SH-SY5Y (cell line): ENCODE data around the gene PSENEN.

ENCODE experiments used
- GATA2 ChIP-seq: IDR thresholded peaks from 2 replicates; pipeline ENCODE4 v1.6.1; 2011; ENCODE audit warnings: mild to moderate bottlenecking, low read depth, low read length
- GATA3 ChIP-seq: IDR thresholded peaks from 2 replicates; pipeline ENCODE4 v1.6.1; 2011; ENCODE audit warnings: low read depth, mild to moderate bottlenecking, low read length, moderate library complexity

The PSENEN gene

DNA sequence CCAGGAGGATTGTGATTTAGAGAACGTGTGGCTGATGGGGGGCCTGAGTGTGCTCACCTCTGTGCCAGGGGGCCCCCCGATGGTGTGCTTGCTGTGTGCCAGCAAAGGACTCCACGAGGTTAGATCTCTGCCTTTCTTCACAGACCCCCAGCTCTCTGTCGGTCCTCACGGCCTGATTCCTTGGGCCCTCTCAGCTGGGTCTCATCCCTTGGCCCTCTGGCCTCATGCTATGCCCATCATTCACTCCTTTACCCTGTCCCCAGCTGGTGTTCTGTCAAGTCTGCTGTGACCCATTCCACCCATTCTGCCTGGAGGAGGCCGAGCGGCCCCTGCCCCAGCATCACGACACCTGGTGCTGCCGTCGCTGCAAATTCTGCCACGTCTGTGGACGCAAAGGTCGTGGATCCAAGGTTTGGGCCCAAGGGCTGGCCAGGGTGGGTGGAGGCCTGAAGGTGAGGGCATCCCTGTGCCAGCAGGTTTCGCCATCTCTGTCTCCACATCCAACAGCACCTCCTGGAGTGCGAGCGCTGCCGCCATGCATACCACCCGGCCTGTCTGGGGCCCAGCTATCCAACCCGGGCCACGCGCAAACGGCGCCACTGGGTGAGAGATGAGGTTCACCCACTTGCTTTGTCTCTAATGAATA, 20.1 kb upstream of the PSENEN start:
- no peak for TF ChIP-seq GATA2
- no peak for TF ChIP-seq GATA3

DNA sequence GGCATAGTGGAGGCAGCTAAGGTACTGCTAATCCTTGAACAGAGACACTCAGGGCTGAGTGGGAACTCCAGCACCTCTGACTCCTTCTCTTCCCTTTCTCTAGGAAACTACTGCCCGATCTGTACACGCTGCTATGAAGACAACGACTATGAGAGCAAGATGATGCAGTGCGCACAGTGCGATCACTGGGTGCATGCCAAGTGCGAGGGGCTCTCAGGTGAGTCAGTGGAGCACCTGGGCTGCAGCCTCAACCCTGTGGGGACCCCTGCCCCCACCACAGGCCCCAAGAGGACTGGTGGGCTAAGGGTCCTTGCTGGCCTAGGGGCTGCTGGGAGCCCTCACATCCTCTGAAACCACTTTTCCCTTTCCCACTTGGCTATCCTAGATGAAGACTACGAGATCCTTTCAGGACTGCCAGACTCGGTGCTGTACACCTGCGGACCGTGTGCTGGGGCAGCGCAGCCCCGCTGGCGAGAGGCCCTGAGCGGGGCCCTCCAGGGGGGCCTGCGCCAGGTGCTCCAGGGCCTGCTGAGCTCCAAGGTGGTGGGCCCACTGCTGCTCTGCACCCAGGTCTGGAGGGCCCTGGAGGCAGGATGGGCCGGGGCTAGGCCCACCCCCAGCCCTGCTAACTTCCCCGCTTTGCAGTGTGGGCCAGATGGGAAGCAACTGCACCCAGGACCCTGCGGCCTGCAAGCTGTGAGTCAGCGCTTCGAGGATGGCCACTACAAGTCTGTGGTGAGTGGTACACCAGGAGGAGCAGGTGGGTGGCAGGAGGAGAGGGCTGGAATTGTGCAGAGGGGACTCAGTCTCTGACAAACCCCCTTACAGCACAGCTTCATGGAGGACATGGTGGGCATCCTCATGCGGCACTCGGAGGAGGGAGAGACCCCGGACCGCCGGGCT, 18.1 kb upstream of the PSENEN start:
- no peak for TF ChIP-seq GATA2

DNA sequence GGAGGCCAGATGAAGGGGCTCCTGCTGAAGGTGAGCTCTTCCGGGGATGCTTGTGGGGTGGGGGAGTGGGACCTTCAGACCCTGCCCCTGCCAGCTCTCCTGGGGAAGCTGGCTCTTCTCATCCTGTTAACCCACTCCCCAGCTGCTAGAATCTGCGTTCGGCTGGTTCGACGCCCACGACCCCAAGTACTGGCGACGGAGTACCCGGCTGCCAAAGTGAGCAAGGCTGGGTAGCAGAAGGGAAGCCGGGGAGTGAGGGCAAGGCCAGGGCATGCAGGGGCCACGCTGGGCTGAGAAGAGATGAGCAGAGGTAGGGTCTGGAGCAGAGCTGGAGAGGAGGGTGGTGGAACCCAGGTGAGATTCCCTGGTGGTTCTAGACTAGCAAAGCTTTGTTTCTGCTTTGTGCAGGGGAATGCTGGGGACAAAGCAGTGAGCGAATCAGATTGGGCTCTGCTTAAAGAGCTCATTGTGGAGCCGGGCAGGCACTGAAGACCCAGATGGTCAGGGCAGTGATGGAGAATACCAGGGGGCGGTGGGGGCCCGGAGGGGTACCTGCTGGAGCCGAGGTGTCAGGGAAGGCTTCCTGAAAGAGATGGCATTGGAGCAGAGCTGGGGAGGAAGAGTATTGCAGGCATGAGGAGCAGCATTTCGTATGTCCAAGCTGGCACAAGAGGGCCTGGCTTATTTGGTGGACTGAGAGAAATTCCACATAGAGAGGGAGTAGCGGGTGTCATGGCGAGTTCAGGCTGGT, 17.3 kb upstream of the PSENEN start:
- TF ChIP-seq GATA3 (no peak), GATA2 (no peak)

DNA sequence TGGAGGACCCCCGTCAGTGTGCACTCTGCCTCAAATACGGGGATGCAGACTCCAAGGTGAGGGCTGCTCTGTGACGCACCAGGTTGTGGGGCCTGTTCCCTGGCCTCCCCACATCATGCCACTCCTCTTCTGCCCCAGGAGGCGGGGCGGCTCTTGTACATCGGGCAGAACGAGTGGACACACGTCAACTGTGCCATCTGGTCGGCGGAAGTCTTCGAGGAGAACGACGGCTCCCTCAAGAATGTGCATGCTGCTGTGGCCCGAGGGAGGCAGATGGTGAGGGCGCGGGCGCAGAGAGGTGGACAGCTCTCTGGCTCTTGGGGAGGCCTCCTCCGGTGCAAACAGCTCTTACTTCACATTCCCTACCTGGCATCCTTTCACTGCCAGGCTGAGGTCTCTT, 16.4 kb upstream of the PSENEN start:
- TF ChIP-seq GATA3 = no peak
- TF ChIP-seq GATA2 = no peak

DNA sequence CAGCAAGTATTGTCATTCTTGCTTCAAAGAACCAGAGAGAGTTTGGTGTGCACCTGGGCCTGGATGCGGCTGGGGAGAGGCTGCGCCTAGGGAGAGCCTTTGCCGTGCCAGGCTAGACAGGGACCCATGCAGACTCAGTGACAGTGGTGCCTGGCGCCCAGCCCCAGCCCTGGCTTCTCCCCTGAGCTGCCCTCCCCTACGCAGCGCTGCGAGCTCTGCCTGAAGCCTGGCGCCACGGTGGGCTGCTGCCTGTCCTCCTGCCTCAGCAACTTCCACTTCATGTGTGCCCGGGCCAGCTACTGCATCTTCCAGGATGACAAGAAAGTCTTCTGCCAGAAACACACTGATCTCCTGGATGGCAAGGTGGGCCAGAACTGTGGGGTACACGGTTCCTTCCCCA, 15.7 kb upstream of the PSENEN start:
- TF ChIP-seq GATA2 = no peak
- no peak for TF ChIP-seq GATA3

DNA sequence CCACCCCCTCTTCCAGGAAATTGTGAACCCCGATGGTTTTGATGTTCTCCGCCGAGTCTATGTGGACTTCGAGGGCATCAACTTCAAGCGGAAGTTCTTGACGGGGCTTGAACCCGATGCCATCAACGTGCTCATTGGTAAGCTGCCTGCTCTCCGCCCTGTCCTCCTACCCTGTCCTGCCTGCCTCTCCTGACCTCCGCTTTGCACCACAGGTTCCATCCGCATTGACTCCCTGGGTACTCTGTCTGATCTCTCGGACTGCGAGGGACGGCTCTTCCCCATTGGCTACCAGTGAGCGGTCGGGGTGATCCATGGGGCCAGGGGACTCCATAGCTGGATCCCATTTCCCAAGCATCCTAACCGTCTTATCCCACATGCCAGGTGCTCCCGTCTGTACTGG, 15.1 kb upstream of the PSENEN start:
- no peak for TF ChIP-seq GATA3
- TF ChIP-seq GATA2 = no peak

DNA sequence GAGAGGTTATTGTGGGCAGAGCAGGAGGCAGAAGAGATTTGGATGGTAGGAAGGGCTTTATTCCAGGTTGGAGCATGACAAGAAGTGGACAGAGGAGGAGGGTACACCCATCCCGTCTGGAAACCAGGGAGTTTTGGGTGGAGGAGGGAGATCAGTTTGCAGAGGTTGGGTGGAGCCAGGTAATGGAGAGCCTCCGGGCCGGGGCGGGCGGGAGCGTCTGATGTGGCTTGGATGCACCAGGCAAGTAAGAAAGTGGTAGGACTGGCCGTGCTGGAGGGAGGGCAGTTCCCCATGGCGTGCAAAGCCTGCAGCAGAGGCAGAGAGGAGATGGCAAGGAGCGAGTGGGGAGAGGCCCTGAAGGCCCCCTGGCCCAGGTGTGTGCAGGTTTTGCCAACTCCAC, 14.1 kb upstream of the PSENEN start:
- no peak for TF ChIP-seq GATA2
- TF ChIP-seq GATA3 = no peak

DNA sequence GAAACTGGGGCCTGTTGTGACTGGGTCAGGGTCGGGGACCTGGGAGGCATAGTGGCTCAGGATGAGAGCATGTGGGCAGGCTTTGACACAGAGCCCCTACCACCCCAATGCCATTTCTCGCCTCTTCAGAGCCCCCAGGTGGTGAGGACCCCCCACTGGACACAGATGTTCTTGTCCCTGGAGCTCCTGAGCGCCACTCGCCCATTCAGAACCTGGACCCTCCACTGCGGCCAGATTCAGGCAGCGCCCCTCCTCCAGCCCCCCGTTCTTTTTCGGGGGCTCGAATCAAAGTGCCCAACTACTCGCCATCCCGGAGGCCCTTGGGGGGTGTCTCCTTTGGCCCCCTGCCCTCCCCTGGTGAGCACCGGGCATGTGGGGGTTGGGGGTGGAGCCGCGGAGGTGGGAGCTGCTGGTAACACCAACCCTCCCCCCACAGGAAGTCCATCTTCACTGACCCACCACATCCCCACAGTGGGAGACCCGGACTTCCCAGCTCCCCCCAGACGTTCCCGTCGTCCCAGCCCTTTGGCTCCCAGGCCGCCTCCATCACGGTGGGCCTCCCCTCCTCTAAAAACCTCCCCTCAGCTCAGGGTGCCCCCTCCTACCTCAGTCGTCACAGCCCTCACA, 13.6 kb upstream of the PSENEN start:
- no peak for TF ChIP-seq GATA2

DNA sequence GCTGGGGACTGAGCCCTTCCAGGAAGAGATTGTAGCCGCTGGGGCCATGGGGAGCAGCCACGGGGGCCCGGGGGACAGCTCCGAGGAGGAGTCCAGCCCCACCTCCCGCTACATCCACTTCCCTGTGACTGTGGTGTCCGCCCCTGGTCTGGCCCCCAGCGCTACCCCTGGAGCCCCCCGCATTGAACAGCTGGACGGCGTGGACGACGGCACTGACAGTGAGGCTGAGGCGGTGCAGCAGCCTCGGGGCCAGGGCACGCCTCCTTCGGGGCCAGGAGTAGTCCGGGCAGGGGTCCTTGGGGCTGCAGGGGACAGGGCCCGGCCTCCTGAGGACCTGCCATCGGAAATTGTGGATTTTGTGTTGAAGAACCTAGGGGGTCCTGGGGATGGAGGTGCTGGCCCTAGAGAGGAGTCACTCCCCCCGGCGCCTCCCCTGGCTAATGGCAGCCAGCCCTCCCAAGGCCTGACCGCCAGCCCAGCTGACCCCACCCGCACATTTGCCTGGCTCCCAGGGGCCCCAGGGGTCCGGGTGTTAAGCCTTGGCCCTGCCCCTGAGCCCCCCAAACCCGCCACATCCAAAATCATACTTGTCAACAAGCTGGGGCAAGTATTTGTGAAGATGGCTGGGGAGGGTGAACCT, 12.8 kb upstream of the PSENEN start:
- TF ChIP-seq GATA2 (no peak), GATA3 (no peak)

DNA sequence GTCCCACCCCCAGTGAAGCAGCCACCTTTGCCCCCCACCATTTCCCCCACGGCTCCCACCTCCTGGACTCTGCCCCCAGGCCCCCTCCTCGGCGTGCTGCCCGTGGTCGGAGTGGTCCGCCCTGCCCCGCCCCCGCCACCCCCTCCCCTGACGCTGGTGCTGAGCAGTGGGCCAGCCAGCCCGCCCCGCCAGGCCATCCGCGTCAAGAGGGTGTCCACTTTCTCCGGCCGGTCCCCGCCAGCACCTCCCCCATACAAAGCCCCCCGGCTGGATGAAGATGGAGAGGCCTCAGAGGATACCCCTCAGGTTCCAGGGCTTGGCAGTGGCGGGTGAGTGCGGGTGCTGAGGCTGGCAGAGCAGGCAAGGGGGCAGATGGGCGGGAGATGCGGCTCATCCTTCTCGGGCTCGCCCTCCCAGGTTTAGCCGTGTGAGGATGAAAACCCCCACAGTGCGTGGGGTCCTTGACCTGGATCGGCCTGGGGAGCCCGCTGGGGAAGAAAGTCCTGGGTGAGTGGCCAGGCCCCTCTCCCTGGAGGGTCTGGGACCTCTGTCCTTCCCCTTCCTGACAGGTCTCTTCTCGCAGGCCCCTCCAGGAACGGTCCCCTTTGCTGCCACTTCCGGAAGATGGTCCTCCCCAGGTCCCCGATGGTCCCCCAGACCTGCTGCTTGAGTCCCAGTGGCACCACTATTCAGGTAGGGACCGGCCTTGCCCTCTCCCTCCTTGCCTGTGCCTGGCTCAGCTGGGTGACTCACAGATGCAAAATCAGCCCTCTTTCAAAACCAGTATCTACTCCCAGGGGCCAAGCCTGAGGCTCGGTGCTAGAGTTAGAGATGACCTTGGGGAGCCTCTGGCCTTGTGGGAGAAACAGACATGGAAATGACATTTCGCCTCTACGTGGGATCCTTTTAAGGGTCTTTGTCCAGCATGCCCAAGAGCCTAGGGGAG, 12.0 kb upstream of the PSENEN start:
- TF ChIP-seq GATA3 (no peak), GATA2 (no peak)

DNA sequence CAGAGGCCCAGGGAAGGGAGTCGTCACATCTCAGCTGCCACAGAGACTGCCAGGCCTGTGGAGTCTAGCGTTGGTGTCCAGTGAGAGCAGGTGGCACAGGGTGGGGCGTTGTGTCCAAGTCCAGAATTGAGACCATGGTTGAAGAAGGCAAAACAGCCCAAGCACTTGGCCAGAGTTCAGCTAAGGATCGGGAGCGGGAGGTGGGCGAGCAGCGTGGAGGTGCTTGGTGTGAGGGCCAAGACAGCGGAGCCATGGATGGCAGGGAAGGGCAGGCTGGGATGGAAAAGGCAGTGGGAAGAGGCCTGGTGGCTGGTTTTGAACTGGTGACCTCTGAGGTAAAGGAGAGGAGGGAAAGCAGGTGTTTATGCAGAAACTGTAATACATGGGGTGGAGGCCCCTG, 11.2 kb upstream of the PSENEN start:
- no peak for TF ChIP-seq GATA2
- no peak for TF ChIP-seq GATA3

DNA sequence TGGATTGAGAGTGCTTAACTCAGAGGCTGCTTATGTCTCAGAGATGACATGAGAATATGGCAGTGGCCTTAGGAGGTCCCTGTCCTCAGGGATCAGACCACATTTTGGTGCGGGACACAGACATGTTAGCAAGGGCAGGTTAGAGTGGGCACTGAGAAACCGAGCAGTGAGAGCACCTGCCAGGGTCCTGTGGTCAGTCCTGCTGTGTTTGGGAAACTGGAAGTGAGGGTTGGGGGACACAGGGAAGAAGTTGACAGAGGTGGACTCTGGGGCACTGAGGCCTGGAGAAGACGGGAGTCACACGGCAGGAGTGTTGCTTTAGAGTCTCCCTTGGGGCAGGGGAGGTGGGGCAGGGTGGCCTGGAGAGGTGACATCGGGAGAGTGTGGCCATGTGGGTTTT, 10.6 kb upstream of the PSENEN start:
- TF ChIP-seq GATA3 = no peak
- TF ChIP-seq GATA2 = no peak

DNA sequence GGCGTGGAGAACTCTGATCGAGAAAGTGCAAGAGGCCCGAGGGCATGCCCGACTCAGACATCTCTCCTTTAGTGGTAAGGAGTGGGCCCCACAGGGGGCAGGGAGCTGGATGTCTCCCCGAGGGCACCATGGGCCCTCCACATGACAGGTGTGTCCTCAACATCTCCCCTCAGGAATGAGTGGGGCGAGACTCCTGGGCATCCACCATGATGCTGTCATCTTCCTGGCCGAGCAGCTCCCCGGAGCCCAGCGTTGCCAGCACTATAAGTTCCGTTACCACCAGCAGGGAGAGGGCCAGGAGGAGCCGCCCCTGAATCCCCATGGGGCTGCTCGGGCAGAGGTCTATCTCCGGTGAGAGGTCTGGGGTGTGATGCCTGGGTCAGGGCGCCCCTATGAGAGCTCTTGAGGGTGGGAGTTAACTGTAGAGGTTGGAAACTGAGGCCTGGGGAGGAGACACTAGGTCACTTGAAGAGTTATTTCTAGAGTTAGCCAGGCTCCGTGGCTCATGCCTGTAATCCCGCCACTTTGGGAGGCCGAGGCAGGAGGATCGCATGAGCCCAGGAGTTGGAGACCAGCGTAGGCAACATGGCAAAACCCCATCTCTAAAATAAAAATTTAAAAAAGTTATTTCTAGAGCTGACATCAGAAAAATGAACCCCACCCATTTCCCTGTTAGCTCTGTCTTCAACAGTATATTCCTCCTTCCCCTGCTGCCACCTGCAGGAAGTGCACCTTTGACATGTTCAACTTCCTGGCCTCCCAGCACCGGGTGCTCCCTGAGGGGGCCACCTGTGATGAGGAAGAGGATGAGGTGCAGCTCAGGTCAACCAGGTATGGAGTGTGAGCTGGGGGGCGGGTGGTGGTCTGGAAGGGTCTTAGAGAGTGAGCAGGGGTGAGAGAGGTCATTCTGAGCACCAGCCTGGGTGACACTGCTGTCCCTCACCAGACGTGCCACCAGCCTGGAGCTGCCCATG, 8.3 kb upstream of the PSENEN start:
- TF ChIP-seq GATA3 (no peak), GATA2 (no peak)
